Mesendoderm (in vitro differentiated cells): Measurements from ENCODE around the gene CXCL17.
"Not testable (repeated sequence)": the region's sequence is repeated elsewhere in the genome, so short reads cannot be mapped to it uniquely, and the experiment has no call there.

Experiments used
- DNase-seq: peaks from one replicate; pipeline ENCODE4 v3.0.0; 2013
- H2AK5ac ChIP-seq: 2 replicates; pipeline ENCODE4 v1.6.1; 2013; ENCODE audit warnings: low read length, inconsistent platforms
- H2BK120ac ChIP-seq: 2 replicates; pipeline ENCODE4 v1.6.1; 2013; ENCODE audit warnings: low read depth, mild to moderate bottlenecking, low read length, moderate library complexity, mixed read lengths
- H2BK15ac ChIP-seq: replicated peaks from 2 replicates; pipeline ENCODE4 v1.6.1; 2013; ENCODE audit warnings: low read depth, mild to moderate bottlenecking, moderate library complexity
- H2BK5ac ChIP-seq: 2 replicates; pipeline ENCODE4 v1.6.1; 2013; ENCODE audit warnings: low read length, inconsistent platforms
- H3K18ac ChIP-seq: 2 replicates; pipeline ENCODE4 v1.6.1; 2013; ENCODE audit warnings: mild to moderate bottlenecking, low read length, mixed read lengths
- H3K23ac ChIP-seq: one replicate; pipeline ENCODE4 v1.6.1; 2013; ENCODE audit warnings: low read length
- H3K27ac ChIP-seq: 2 replicates; pipeline ENCODE4 v1.5.1; 2013; ENCODE audit warnings: low read depth, mild to moderate bottlenecking, inconsistent platforms, low read length, moderate library complexity
- H3K27me3 ChIP-seq: 2 replicates; pipeline ENCODE4 v1.6.1; 2013; ENCODE audit warnings: low read length, control low read depth, mild to moderate bottlenecking, inconsistent platforms; ENCODE audit not compliant: insufficient read depth, poor library complexity
- H3K36me3 ChIP-seq: 2 replicates; pipeline ENCODE4 v1.6.1; 2013; ENCODE audit warnings: low read length, inconsistent platforms; ENCODE audit not compliant: control insufficient read depth, insufficient read depth
- H3K4ac ChIP-seq: one replicate; pipeline ENCODE4 v1.6.1; 2013; ENCODE audit warnings: low read depth, mild to moderate bottlenecking, low read length, moderate library complexity
- H3K4me1 ChIP-seq: 2 replicates; pipeline ENCODE4 v1.6.1; 2013; ENCODE audit warnings: low read depth, low read length, inconsistent platforms; ENCODE audit not compliant: control insufficient read depth
- H3K4me2 ChIP-seq: 2 replicates; pipeline ENCODE4 v1.6.1; 2013; ENCODE audit warnings: low read length
- H3K4me3 ChIP-seq: 2 replicates; pipeline ENCODE4 v1.5.1; 2013; ENCODE audit warnings: mild to moderate bottlenecking, low read length
- H3K56ac ChIP-seq: one replicate; pipeline ENCODE4 v1.6.1; 2013; ENCODE audit warnings: low read length
- H3K79me1 ChIP-seq: 2 replicates; pipeline ENCODE4 v1.6.1; 2013; ENCODE audit warnings: low read length, inconsistent platforms
- H3K79me2 ChIP-seq: 2 replicates; pipeline ENCODE4 v1.6.1; 2013; ENCODE audit warnings: mild to moderate bottlenecking, low read length; ENCODE audit not compliant: control insufficient read depth, insufficient read depth
- H3K9ac ChIP-seq: 2 replicates; pipeline ENCODE4 v1.6.1; 2013; ENCODE audit warnings: low read length, inconsistent platforms
- H4K5ac ChIP-seq: one replicate; pipeline ENCODE4 v1.6.1; 2013; ENCODE audit warnings: low read length
- H4K8ac ChIP-seq: one replicate; pipeline ENCODE4 v1.6.1; 2013; ENCODE audit warnings: low read depth, mild to moderate bottlenecking, control low read depth, low read length, moderate library complexity
- WGBS: extraction: QIAGEN DNeasy Blood & Tissue Kit; methylation state at CpG from one replicate; pipeline ENCODE4 v1.1.7; 2013; ENCODE audit warnings: low lambda C conversion rate, missing lambda C conversion rate; ENCODE audit not compliant: insufficient coverage; ENCODE audit errors: extremely low coverage; 5-methylcytosine and 5-hydroxymethylcytosine counted together

Gene CXCL17

GRCh38 chr19:42461231-42461630 lies 18.5 kb upstream of the CXCL17 start:
- H3K56ac ChIP-seq, H3K23ac ChIP-seq, H3K4me1 ChIP-seq, H2BK120ac ChIP-seq, DNase-seq, H3K27ac ChIP-seq, H3K4ac ChIP-seq, H3K4me2 ChIP-seq, H3K4me3 ChIP-seq, H3K9ac ChIP-seq, H4K8ac ChIP-seq, H3K79me2 ChIP-seq, H3K79me1 ChIP-seq, H2AK5ac ChIP-seq, H2BK5ac ChIP-seq, H4K5ac ChIP-seq, H3K27me3 ChIP-seq, H3K36me3 ChIP-seq, H2BK15ac ChIP-seq, H3K18ac ChIP-seq: not testable (repeated sequence)
- WGBS, result no CpG with 5 or more reads among the region's 8 CpGs

GRCh38 chr19:42459926-42460325 lies 17.2 kb upstream of the CXCL17 start:
- H3K56ac ChIP-seq, result no peak overlapping the region
- no CpG with 5 or more reads among the region's 2 CpGs for whole genome bisulfite sequencing
- no peak overlapping the region for H2AK5ac ChIP-seq
- H4K5ac ChIP-seq, result no peak overlapping the region
- H3K23ac ChIP-seq, result no peak overlapping the region
- H3K36me3 ChIP-seq, result no peaks in the 10 kb centered on the region
- H3K27ac ChIP-seq, result no peak overlapping the region
- H2BK15ac ChIP-seq, result no peak overlapping the region
- H3K4me3 ChIP-seq, result no peak overlapping the region
- H3K79me2 ChIP-seq, result no peaks in the 10 kb centered on the region
- no peak overlapping the region for H3K9ac ChIP-seq
- no peak overlapping the region for H3K4ac ChIP-seq
- H3K4me2 ChIP-seq, result no peak overlapping the region
- no peak for DNase-seq
- H3K4me1 ChIP-seq, result no peaks in the 10 kb centered on the region
- no peak overlapping the region for H4K8ac ChIP-seq
- no peaks in the 10 kb centered on the region for H3K79me1 ChIP-seq
- no peaks in the 10 kb centered on the region for H3K27me3 ChIP-seq
- H2BK5ac ChIP-seq, result no peak overlapping the region
- H2BK120ac ChIP-seq, result no peak overlapping the region
- no peak overlapping the region for H3K18ac ChIP-seq

- H3K23ac ChIP-seq, result no peak overlapping the region
- H3K9ac ChIP-seq, result no peak overlapping the region
- no peak overlapping the region for H4K5ac ChIP-seq
- no peaks in the 10 kb centered on the region for H3K36me3 ChIP-seq
- no CpG with 5 or more reads among the region's 1 CpG for WGBS
- H2BK15ac ChIP-seq, result no peak overlapping the region
- no peak overlapping the region for H3K18ac ChIP-seq
- H3K4me3 ChIP-seq, result no peak overlapping the region
- no peak overlapping the region for H3K56ac ChIP-seq
- peak; percentile 39 for DNase-seq
- H3K27ac ChIP-seq, result no peak overlapping the region
- no peak overlapping the region for H2BK5ac ChIP-seq
- no peaks in the 10 kb centered on the region for H3K79me1 ChIP-seq
- H3K4ac ChIP-seq, result no peak overlapping the region
- no peaks in the 10 kb centered on the region for H3K4me1 ChIP-seq
- H2AK5ac ChIP-seq, result no peak overlapping the region
- no peaks in the 10 kb centered on the region for H3K27me3 ChIP-seq
- no peak overlapping the region for H4K8ac ChIP-seq
- no peak overlapping the region for H2BK120ac ChIP-seq
- H3K4me2 ChIP-seq, result no peak overlapping the region
- no peaks in the 10 kb centered on the region for H3K79me2 ChIP-seq
Measured at GRCh38 chr19:42455621-42456081, 12.9 kb upstream of the CXCL17 start.

- Histone ChIP-seq H3K36me3 (no peaks in the 10 kb centered on the region), H3K4me1 (peaks cover 3% of the 10 kb centered on the region), H3K23ac (no peak overlapping the region), H2BK5ac (no peak overlapping the region), H2BK120ac (no peak overlapping the region), H3K9ac (no peak overlapping the region), H3K4ac (no peak overlapping the region), H3K79me1 (no peaks in the 10 kb centered on the region), H3K4me2 (no peak overlapping the region), H3K18ac (no peak overlapping the region), H4K8ac (no peak overlapping the region), H2BK15ac (no peak overlapping the region), H4K5ac (no peak overlapping the region), H3K4me3 (no peak overlapping the region), H2AK5ac (no peak overlapping the region), H3K79me2 (no peaks in the 10 kb centered on the region), H3K27me3 (no peaks in the 10 kb centered on the region), H3K27ac (no peak overlapping the region), H3K56ac (no peak overlapping the region)
- no peak for DNase-seq
- no CpG with 5 or more reads among the region's 2 CpGs for WGBS
Measured at GRCh38 chr19:42455086-42455485, 12.3 kb upstream of the CXCL17 start.

- no CpG with 5 or more reads among the region's 4 CpGs for WGBS
- Histone ChIP-seq H2BK15ac (no peak overlapping the region), H3K36me3 (no peaks in the 10 kb centered on the region), H3K27me3 (no peaks in the 10 kb centered on the region), H4K5ac (no peak overlapping the region), H3K9ac (no peak overlapping the region), H4K8ac (no peak overlapping the region), H3K4me2 (no peak overlapping the region), H3K23ac (no peak overlapping the region), H3K4ac (no peak overlapping the region), H3K27ac (no peak overlapping the region), H2BK5ac (no peak overlapping the region), H3K4me3 (no peak overlapping the region), H3K79me1 (no peaks in the 10 kb centered on the region), H2AK5ac (no peak overlapping the region), H3K56ac (peak overlapping the region; percentile 18), H2BK120ac (no peak overlapping the region), H3K18ac (no peak overlapping the region), H3K4me1 (peaks cover 6% of the 10 kb centered on the region), H3K79me2 (no peaks in the 10 kb centered on the region)
- DNase-seq, result no peak
Measured at GRCh38 chr19:42452590-42452989, 9.8 kb upstream of the CXCL17 start.

GRCh38 chr19:42450314-42450934 lies 7.7 kb upstream of the CXCL17 start:
- H3K56ac ChIP-seq, result peak overlapping the region; percentile 65
- H2BK120ac ChIP-seq, result no peak overlapping the region
- peak overlapping the region; percentile 32 for H3K9ac ChIP-seq
- no peak overlapping the region for H3K4me2 ChIP-seq
- no peaks in the 10 kb centered on the region for H3K27me3 ChIP-seq
- H4K8ac ChIP-seq, result no peak overlapping the region
- H3K27ac ChIP-seq, result no peak overlapping the region
- no peak overlapping the region for H2AK5ac ChIP-seq
- no peak overlapping the region for H3K4ac ChIP-seq
- H2BK15ac ChIP-seq, result no peak overlapping the region
- H2BK5ac ChIP-seq, result peak overlapping the region; percentile 77
- no peak overlapping the region for H3K4me3 ChIP-seq
- WGBS, result no CpG with 5 or more reads among the region's 3 CpGs
- H3K18ac ChIP-seq, result no peak overlapping the region
- DNase-seq, result peak; percentile 95
- peaks cover 6% of the 10 kb centered on the region for H3K4me1 ChIP-seq
- H3K79me1 ChIP-seq, result no peaks in the 10 kb centered on the region
- H3K79me2 ChIP-seq, result no peaks in the 10 kb centered on the region
- no peak overlapping the region for H4K5ac ChIP-seq
- no peaks in the 10 kb centered on the region for H3K36me3 ChIP-seq
- H3K23ac ChIP-seq, result no peak overlapping the region
